C4-2B (cell line): ENCODE results near the gene ARHGAP18.

ENCODE experiments used
- CTCF ChIP-seq: fragments of 450-650 bp; conservative IDR thresholded peaks from 2 replicates; pipeline ENCODE4 v1.5.1; 2017; ENCODE audit warnings: mild to moderate bottlenecking
- ZFX ChIP-seq: fragments of 450-650 bp; IDR thresholded peaks from 2 replicates; pipeline ENCODE4 v1.6.1; 2017

GRCh38 chr6:129681913-129682205 is 28.1 kb downstream of the ARHGAP18 start:
- TF ChIP-seq CTCF (no peak), ZFX (no peak)
